WTC11 (cell line): ENCODE measurements around the gene CHMP1A. TPM values are rescaled to one million over a fixed set of nuclear protein-coding genes. Genes with fewer than 3 reads are reported as not detected.

Experiments used
- ATAC-seq: fragments of 200-7000 bp; cut with Tn5 transposase; 2 replicates; pipeline ENCODE4 v1.10.0; 2021; ENCODE audit warnings: mild to moderate bottlenecking, moderate library complexity
- CTCF ChIA-PET: fragments of 300-600 bp; sonication (Branson Sonifier 250); formaldehyde crosslinking; loops from one replicate; lab custom pipeline; 2021; ENCODE audit warnings: antibody characterized with exemption; lab: Charles Lee
- POLR2A ChIA-PET: fragments of 350-600 bp; sonication (Branson Sonifier 250); formaldehyde crosslinking; loops from one replicate; lab custom pipeline; 2021; ENCODE audit warnings: antibody characterized with exemption; lab: Charles Lee
- DNase-seq: peaks from one replicate; pipeline ENCODE4 v3.0.0; 2021; ENCODE audit warnings: low spot score
- H3K27ac Mint-ChIP-seq: 2 replicates; pipeline ENCODE4 v1.8.0; 2021; ENCODE audit warnings: mixed read lengths
- H3K27me3 Mint-ChIP-seq: 2 replicates; pipeline ENCODE4 v1.8.0; 2021; ENCODE audit warnings: low read depth, mild to moderate bottlenecking, moderate library complexity, mixed read lengths
- H3K36me3 Mint-ChIP-seq: 2 replicates; pipeline ENCODE4 v1.8.0; 2021; ENCODE audit warnings: mixed read lengths
- H3K4me1 Mint-ChIP-seq: 2 replicates; pipeline ENCODE4 v1.8.0; 2022; ENCODE audit warnings: mixed read lengths
- H3K4me3 Mint-ChIP-seq: 2 replicates; pipeline ENCODE4 v1.8.0; 2021; ENCODE audit warnings: mild to moderate bottlenecking, moderate library complexity, mixed read lengths
- H3K9me3 Mint-ChIP-seq: 2 replicates; pipeline ENCODE4 v1.8.0; 2021; ENCODE audit warnings: mixed read lengths
- ATF3 ChIP-seq: sonication (generic); formaldehyde crosslinking; conservative IDR thresholded peaks from 2 replicates; pipeline ENCODE4 v1.8.1; 2022; ENCODE audit warnings: mild to moderate bottlenecking, missing genetic modification reagents
- CDX4 ChIP-seq: fragments of 250-450 bp; sonication (Bioruptor Pico); IDR thresholded peaks from 2 replicates; pipeline ENCODE4 v1.9.0; 2021; ENCODE audit warnings: moderate library complexity, mild to moderate bottlenecking, inconsistent platforms, borderline replicate concordance
- ETV6 ChIP-seq: sonication (generic); formaldehyde crosslinking; IDR thresholded peaks from 2 replicates; pipeline ENCODE4 v1.8.1; 2022; ENCODE audit warnings: mild to moderate bottlenecking, missing genetic modification reagents
- FOXJ3 ChIP-seq: sonication (generic); formaldehyde crosslinking; IDR thresholded peaks from 2 replicates; pipeline ENCODE4 v1.9.0; 2021; ENCODE audit warnings: missing genetic modification reagents, mild to moderate bottlenecking, borderline replicate concordance
- JAZF1 ChIP-seq: fragments of 250-450 bp; sonication (Bioruptor Pico); IDR thresholded peaks from 2 replicates; pipeline ENCODE4 v1.9.0; 2021; ENCODE audit warnings: moderate library complexity, mild to moderate bottlenecking, inconsistent platforms
- PRDM15 ChIP-seq: sonication (generic); formaldehyde crosslinking; IDR thresholded peaks from 2 replicates; pipeline ENCODE4 v1.8.0; 2022; ENCODE audit warnings: missing genetic modification reagents
- ZNF232 ChIP-seq: sonication (generic); formaldehyde crosslinking; IDR thresholded peaks from 2 replicates; pipeline ENCODE4 v1.8.0; 2022; ENCODE audit warnings: mild to moderate bottlenecking, missing genetic modification reagents
- total RNA-seq: library from RNA; stranded (reverse); gene quantifications from 3 replicates; pipeline ENCODE4 v1.2.3, GENCODE V29; 2021
- TF ChIP-seq, protein P1 (sequence below): sonication (generic); formaldehyde crosslinking; IDR thresholded peaks from 2 replicates; pipeline ENCODE4 v1.8.1; 2023; ENCODE audit warnings: mild to moderate bottlenecking, missing genetic modification reagents, moderate library complexity
- TF ChIP-seq, protein P2 (sequence below): sonication (generic); formaldehyde crosslinking; IDR thresholded peaks from 2 replicates; pipeline ENCODE4 v1.8.0; 2023; ENCODE audit warnings: missing genetic modification reagents, mild to moderate bottlenecking, borderline replicate concordance
- TF ChIP-seq, protein P3 (sequence below): sonication (generic); formaldehyde crosslinking; IDR thresholded peaks from 2 replicates; pipeline ENCODE4 v1.8.1; 2023; ENCODE audit warnings: mild to moderate bottlenecking, moderate library complexity, missing genetic modification reagents

The CHMP1A gene
- total RNA-seq, 1 experiment from 2014 or later = 76.0 TPM

- ChIA-PET CTCF (no interaction called here), POLR2A (no interaction called here)
- ATAC-seq = no peak
Measured at GRCh38 chr16:89646906-89647305, 10.6 kb downstream of the CHMP1A start.

More at GRCh38 chr16:89646906-89647305, 10.6 kb downstream of the CHMP1A start:
- H3K4me1 Mint-ChIP-seq = no peaks in the 10 kb centered on the region
- H3K4me3 Mint-ChIP-seq = no peak overlapping the region
- no peaks in the 10 kb centered on the region for H3K27me3 Mint-ChIP-seq
- no peaks in the 10 kb centered on the region for H3K9me3 Mint-ChIP-seq
- no peak for TF ChIP-seq JAZF1
- no peak for TF ChIP-seq ATF3 (CRISPR knock-in tag)
- TF ChIP-seq, protein P1, sequence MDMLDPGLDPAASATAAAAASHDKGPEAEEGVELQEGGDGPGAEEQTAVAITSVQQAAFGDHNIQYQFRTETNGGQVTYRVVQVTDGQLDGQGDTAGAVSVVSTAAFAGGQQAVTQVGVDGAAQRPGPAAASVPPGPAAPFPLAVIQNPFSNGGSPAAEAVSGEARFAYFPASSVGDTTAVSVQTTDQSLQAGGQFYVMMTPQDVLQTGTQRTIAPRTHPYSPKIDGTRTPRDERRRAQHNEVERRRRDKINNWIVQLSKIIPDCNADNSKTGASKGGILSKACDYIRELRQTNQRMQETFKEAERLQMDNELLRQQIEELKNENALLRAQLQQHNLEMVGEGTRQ = no peak
- TF ChIP-seq ZNF232 = no peak
- no peak for TF ChIP-seq CDX4 (CRISPR knock-in tag)
- TF ChIP-seq, protein P2, sequence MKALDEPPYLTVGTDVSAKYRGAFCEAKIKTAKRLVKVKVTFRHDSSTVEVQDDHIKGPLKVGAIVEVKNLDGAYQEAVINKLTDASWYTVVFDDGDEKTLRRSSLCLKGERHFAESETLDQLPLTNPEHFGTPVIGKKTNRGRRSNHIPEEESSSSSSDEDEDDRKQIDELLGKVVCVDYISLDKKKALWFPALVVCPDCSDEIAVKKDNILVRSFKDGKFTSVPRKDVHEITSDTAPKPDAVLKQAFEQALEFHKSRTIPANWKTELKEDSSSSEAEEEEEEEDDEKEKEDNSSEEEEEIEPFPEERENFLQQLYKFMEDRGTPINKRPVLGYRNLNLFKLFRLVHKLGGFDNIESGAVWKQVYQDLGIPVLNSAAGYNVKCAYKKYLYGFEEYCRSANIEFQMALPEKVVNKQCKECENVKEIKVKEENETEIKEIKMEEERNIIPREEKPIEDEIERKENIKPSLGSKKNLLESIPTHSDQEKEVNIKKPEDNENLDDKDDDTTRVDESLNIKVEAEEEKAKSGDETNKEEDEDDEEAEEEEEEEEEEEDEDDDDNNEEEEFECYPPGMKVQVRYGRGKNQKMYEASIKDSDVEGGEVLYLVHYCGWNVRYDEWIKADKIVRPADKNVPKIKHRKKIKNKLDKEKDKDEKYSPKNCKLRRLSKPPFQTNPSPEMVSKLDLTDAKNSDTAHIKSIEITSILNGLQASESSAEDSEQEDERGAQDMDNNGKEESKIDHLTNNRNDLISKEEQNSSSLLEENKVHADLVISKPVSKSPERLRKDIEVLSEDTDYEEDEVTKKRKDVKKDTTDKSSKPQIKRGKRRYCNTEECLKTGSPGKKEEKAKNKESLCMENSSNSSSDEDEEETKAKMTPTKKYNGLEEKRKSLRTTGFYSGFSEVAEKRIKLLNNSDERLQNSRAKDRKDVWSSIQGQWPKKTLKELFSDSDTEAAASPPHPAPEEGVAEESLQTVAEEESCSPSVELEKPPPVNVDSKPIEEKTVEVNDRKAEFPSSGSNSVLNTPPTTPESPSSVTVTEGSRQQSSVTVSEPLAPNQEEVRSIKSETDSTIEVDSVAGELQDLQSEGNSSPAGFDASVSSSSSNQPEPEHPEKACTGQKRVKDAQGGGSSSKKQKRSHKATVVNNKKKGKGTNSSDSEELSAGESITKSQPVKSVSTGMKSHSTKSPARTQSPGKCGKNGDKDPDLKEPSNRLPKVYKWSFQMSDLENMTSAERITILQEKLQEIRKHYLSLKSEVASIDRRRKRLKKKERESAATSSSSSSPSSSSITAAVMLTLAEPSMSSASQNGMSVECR = no peak
- TF ChIP-seq PRDM15 (CRISPR knock-in tag) = no peak
- no peak for TF ChIP-seq FOXJ3 (CRISPR knock-in tag)
- TF ChIP-seq, protein P3, sequence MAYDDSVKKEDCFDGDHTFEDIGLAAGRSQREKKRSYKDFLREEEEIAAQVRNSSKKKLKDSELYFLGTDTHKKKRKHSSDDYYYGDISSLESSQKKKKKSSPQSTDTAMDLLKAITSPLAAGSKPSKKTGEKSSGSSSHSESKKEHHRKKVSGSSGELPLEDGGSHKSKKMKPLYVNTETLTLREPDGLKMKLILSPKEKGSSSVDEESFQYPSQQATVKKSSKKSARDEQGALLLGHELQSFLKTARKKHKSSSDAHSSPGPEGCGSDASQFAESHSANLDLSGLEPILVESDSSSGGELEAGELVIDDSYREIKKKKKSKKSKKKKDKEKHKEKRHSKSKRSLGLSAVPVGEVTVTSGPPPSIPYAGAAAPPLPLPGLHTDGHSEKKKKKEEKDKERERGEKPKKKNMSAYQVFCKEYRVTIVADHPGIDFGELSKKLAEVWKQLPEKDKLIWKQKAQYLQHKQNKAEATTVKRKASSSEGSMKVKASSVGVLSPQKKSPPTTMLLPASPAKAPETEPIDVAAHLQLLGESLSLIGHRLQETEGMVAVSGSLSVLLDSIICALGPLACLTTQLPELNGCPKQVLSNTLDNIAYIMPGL = no peak
- TF ChIP-seq ETV6 (CRISPR knock-in tag) = no peak
- no peak for DNase-seq
- no peak overlapping the region for H3K27ac Mint-ChIP-seq
- H3K36me3 Mint-ChIP-seq = peaks cover 36% of the 10 kb centered on the region
